Measurements from ENCODE around the gene MYL6.

GRCh38 chr12:56157201-56158028, 744 bp upstream of the MYL6 start:
- TF ChIP-seq GATA2 (IDR thresholded peaks at IDR 0.05; ENCODE audit: low read depth, low read length) = no peak
- no peak for TF ChIP-seq GATA3 (IDR thresholded peaks at IDR 0.05; ENCODE audit: low read depth, low read length)
